GM21528 (cell line): Measurements from ENCODE around the gene MYEOV.

Experiments
- ATAC-seq: cut with Tn5 transposase; IDR thresholded peaks from one replicate; pipeline ENCODE4 v1.9.1; 2021; ENCODE audit warnings: mild to moderate bottlenecking, moderate library complexity; ENCODE audit not compliant: unreplicated experiment, low FRiP score

MYEOV gene

GRCh38 chr11:69335007-69335780, 41.2 kb downstream of the MYEOV start:
- no peak for ATAC-seq

GRCh38 chr11:69335781-69336405, 41.9 kb downstream of the MYEOV start:
- no peak for ATAC-seq

GRCh38 chr11:69337211-69337721, 43.3 kb downstream of the MYEOV start:
- ATAC-seq, result no peak

GRCh38 chr11:69339041-69339733, 45.2 kb downstream of the MYEOV start:
- ATAC-seq, result no peak

GRCh38 chr11:69339983-69340565, 46.1 kb downstream of the MYEOV start:
- no peak for ATAC-seq

GRCh38 chr11:69342588-69343330, 48.8 kb downstream of the MYEOV start:
- no peak for ATAC-seq

- ATAC-seq, result no peak
Observed at GRCh38 chr11:69343401-69344321, 49.7 kb downstream of the MYEOV start.

GRCh38 chr11:69344570-69345145, 50.7 kb downstream of the MYEOV start:
- ATAC-seq, result no peak
